Kasumi-1 (cell line): Measurements from ENCODE around the gene RPS27.
"Not testable (repeated sequence)": the region's sequence is repeated elsewhere in the genome, so short reads cannot be mapped to it uniquely, and the experiment has no call there.

ENCODE experiments used
- DNase-seq, 2 experiments: peaks; one replicate each; lab custom pipeline; 2025; lab: John Stamatoyannopoulos, UW

RPS27 gene

GRCh38 chr1:153985941-153986761 is 4.4 kb upstream of the RPS27 start, which contains the start of gene RAB13:
Gene RAB13 (minus strand): TSS chr1:153986339. CDS start chr1:153986236, 103 bp downstream.
- DNase-seq, result no peak

GRCh38 chr1:153987621-153988020 is 2.9 kb upstream of the RPS27 start:
- no peak for DNase-seq

- no peak for DNase-seq
Measured at GRCh38 chr1:153991151-153991630, 629 bp downstream of the RPS27 start.

- DNase-seq, result no peak
Measured at GRCh38 chr1:153991806-153992205, 1.2 kb downstream of the RPS27 start.

GRCh38 chr1:153995202-153995601 is 4.6 kb downstream of the RPS27 start:
- no peak for DNase-seq

- DNase-seq, result no peak
Measured at GRCh38 chr1:153995640-153996039, 5.1 kb downstream of the RPS27 start.

GRCh38 chr1:153996882-153997281 is 6.3 kb downstream of the RPS27 start:
- DNase-seq, result not testable (repeated sequence)

- DNase-seq, result no peak
Measured at GRCh38 chr1:154000420-154000819, 9.9 kb downstream of the RPS27 start.

GRCh38 chr1:154006136-154006535 is 15.6 kb downstream of the RPS27 start:
- DNase-seq, result no peak

- no peak for DNase-seq
Measured at GRCh38 chr1:154012129-154012528, 21.6 kb downstream of the RPS27 start.

- DNase-seq, result not testable (repeated sequence)
Measured at GRCh38 chr1:154012543-154012942, 22.0 kb downstream of the RPS27 start.

GRCh38 chr1:154014154-154014907 is 23.8 kb downstream of the RPS27 start:
- no peak for DNase-seq

GRCh38 chr1:154019269-154019668 is 28.7 kb downstream of the RPS27 start:
- no peak for DNase-seq

GRCh38 chr1:154019940-154020339 is 29.4 kb downstream of the RPS27 start:
- no peak for DNase-seq

- not testable (repeated sequence) for DNase-seq
Measured at GRCh38 chr1:154033697-154034096, 43.1 kb downstream of the RPS27 start.
